ENCODE results near the gene SCNM1.

Gene SCNM1

DNA sequence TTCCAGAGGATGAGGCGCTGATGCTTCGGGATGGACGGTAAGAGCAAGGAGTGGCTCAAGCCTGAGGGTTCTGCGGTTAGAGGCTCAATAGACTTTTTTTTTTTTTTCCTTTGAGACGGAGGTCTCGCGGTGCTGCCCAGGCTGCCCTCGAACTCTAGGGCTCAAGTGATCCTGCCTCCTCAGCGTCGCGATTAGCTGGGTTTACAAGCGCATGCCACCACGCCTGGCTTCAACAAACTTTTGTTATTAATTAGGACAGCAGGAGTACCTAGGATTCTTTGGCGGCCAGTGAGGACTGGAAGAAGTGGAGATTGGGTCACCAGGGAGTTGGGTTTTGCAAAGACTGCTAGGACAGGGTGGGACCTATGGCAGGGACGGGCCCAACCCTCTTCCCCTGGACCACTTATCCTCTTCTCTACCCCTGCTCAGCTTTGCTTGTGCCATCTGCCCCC lies 587 bp downstream of the SCNM1 start:
- Histone ChIP-seq H3K9me3 (no peaks in the 10 kb centered on the region), H3K36me3 (peaks cover 13% of the 10 kb centered on the region), H3K4me3 (ENCODE audit: low read depth, low read length) (peak overlapping the region; percentile 89), H3K4me1 (no peaks in the 10 kb centered on the region; the same call in 1 of the 2 replicates), H3K27me3 (no peaks in the 10 kb centered on the region)
- TF ChIP-seq, protein P1, sequence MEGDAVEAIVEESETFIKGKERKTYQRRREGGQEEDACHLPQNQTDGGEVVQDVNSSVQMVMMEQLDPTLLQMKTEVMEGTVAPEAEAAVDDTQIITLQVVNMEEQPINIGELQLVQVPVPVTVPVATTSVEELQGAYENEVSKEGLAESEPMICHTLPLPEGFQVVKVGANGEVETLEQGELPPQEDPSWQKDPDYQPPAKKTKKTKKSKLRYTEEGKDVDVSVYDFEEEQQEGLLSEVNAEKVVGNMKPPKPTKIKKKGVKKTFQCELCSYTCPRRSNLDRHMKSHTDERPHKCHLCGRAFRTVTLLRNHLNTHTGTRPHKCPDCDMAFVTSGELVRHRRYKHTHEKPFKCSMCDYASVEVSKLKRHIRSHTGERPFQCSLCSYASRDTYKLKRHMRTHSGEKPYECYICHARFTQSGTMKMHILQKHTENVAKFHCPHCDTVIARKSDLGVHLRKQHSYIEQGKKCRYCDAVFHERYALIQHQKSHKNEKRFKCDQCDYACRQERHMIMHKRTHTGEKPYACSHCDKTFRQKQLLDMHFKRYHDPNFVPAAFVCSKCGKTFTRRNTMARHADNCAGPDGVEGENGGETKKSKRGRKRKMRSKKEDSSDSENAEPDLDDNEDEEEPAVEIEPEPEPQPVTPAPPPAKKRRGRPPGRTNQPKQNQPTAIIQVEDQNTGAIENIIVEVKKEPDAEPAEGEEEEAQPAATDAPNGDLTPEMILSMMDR (IDR thresholded peaks at IDR 0.05; ENCODE audit: low read depth, low read length): no peak
- DNase-seq: no peak

DNA sequence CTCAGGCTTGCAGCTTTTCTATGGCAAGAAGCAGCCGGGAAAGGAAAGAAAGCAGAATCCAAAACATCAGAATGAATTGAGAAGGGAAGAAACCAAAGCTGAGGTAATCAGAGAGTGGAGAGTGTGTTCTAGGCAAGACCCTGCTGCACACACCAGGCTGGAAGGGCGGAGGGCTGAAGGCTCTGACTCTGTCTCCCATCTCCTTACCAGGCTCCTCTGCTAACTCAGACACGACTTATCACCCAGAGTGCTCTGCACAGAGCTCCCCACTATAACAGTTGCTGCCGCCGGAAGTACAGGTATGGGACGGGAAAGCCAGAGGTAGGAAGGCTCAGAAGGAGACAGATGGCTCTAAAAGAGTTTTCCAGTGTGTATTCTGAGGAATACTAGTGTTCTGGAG lies 1.2 kb downstream of the SCNM1 start:
- no peaks in the 10 kb centered on the region for H3K27me3 ChIP-seq
- no peaks in the 10 kb centered on the region; the same call in 1 of the 2 replicates for H3K4me1 ChIP-seq
- no peak for DNase-seq
- H3K4me3 ChIP-seq (ENCODE audit: low read depth, low read length): peak overlapping the region; percentile 89
- TF ChIP-seq, protein P1 (IDR thresholded peaks at IDR 0.05; ENCODE audit: low read depth, low read length): no peak
- no peaks in the 10 kb centered on the region for H3K9me3 ChIP-seq
- peaks cover 11% of the 10 kb centered on the region for H3K36me3 ChIP-seq

DNA sequence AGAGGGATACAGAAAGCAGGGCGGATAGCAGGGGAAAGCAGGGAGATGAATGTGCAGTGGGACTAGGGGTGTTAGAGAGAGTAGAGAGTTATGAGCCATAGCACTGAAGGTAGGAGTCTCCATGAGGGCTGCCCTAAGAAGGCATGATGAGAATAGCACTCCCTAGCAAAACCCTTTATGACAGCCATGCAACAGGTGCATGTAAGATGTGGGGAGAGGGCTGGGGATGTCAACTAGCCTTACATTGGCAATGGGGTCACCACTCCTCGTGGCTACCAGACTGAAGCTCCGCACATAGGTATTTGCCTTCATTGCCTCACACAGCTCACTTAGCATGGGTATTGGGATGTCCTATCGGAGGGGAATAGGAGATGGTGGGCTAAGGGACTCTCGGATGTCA lies 5.2 kb downstream of the SCNM1 start:
- TF ChIP-seq, protein P1 (IDR thresholded peaks at IDR 0.05; ENCODE audit: low read depth, low read length): no peak

DNA sequence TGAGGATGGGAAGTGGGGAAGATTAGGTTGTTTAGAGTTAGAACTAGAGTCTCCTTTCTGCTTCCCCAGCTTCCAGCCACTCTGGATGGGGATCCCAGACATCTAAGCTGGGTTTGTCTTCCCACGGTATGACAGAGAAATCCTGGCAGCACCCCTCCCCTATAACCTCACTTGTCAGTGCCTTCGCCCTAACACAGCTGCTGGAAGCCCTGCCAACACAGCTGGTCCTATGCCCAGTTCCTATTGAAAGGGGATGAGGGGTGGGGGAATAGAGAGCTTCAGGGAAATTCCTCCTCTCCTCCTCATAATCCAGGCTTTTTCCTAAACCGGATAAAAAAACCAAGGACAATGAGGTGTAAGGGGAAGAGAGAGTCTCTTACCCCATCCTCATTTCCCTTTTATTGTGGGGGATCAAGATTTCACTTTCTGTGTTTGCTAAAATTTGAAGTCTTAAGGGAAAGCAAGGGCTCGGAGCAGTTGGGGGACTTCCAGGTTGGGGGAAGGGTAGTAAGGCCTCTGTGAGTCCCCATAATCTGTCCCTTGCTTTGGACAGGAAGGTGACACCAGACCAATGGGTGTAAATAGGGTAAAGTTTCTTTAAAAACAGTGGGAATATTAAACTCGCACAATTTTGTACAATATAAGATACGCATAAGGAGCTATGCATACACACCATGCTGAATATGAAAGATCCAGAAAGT lies 9.2 kb downstream of the SCNM1 start:
- H3K9me3 ChIP-seq: no peaks in the 10 kb centered on the region; the same call in 1 of the 2 replicates
- peaks cover 38% of the 10 kb centered on the region for H3K36me3 ChIP-seq
- DNase-seq: no peak

More for the DNA sequence above, 5.2 kb downstream of the SCNM1 start:
- peaks cover 21% of the 10 kb centered on the region for H3K36me3 ChIP-seq
- no peaks in the 10 kb centered on the region for H3K27me3 ChIP-seq
- DNase-seq: no peak
- no peak overlapping the region for H3K4me3 ChIP-seq (ENCODE audit: low read depth, low read length)
- H3K9me3 ChIP-seq: no peaks in the 10 kb centered on the region
- no peaks in the 10 kb centered on the region for H3K4me1 ChIP-seq

DNA sequence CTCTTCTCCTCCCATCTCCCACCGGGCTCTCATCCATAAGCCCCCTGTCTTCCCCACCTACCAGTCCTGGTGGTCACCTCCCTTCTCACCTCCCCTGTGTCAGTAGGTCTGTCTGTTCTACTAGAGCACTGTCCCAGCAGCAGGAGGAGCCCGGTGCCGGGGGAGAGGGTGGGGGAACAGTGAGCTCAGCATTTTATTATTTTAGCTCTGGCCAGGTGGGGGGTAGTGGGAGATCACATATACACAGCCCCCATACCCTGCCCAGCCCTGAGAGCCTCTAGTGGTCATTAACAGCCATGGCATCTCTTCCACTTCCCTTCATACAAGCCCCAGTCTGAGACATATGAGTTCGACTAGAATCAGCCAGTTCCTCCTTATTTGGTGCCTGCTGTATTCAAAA lies 9.9 kb downstream of the SCNM1 start, which contains the start of gene TMOD4:
TSS of gene TMOD4 (minus strand) at position 119 of the 400 bp plus-strand sequence. CDS start 1,106 bp downstream, outside the sequence.
- no peak for DNase-seq
- Histone ChIP-seq H3K27me3 (no peaks in the 10 kb centered on the region), H3K9me3 (no peaks in the 10 kb centered on the region; the same call in 1 of the 2 replicates), H3K4me3 (ENCODE audit: low read depth, low read length) (no peak within 1 kb of the TSS), H3K4me1 (no peaks in the 10 kb centered on the region), H3K36me3 (peaks cover 40% of the 10 kb centered on the region)
- TF ChIP-seq, protein P1 (IDR thresholded peaks at IDR 0.05; ENCODE audit: low read depth, low read length): peak; percentile 73

More for the DNA sequence above, 9.2 kb downstream of the SCNM1 start:
- TF ChIP-seq, protein P1 (IDR thresholded peaks at IDR 0.05; ENCODE audit: low read depth, low read length): no peak
- H3K4me3 ChIP-seq (ENCODE audit: low read depth, low read length): no peak overlapping the region
- H3K27me3 ChIP-seq: no peaks in the 10 kb centered on the region
- H3K4me1 ChIP-seq: no peaks in the 10 kb centered on the region

DNA sequence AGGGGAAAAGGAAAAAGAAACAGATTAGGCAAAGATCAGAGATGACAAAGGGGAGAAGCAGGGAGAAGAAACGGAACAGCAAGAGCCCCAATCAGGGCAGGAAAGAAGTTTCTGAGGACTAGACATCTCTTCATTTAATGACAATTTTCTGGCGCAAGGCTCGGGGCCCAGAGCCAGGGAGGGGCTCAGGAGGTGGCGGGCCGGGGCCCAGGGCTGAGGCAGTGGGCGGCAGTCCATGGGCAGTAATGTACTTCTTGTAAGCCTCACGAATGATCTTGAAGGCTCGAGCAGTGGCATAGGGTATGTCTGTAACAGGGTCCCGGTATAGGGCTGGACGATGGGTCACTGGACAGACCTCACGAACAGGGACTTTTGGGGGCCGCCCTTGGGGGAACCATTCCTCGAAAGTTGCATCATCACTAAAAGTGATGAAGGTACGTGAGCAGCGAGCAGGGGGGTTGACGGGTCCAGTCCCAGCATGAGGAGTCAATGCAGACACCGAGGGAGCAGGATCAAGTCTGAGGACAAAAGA lies 10.6 kb downstream of the SCNM1 start:
- Histone ChIP-seq H3K4me3 (ENCODE audit: low read depth, low read length) (no peak overlapping the region), H3K27me3 (no peaks in the 10 kb centered on the region), H3K4me1 (no peaks in the 10 kb centered on the region), H3K9me3 (no peaks in the 10 kb centered on the region; the same call in 1 of the 2 replicates), H3K36me3 (peaks cover 47% of the 10 kb centered on the region)
- TF ChIP-seq, protein P1 (IDR thresholded peaks at IDR 0.05; ENCODE audit: low read depth, low read length): no peak
- no peak for DNase-seq

All from BE2C (cell line).